OCI-LY1 (cell line): ENCODE results near the gene LYPD1.

Experiments
- EZH2 ChIP-seq: fragments of 200-600 bp; sonication (generic), shearing (Covaris generic); IDR thresholded peaks from 2 replicates; pipeline ENCODE4 v1.8.0; 2017; ENCODE audit warnings: borderline replicate concordance, mixed run types, mild to moderate bottlenecking, antibody characterized with exemption, low read length, moderate library complexity, mixed read lengths
- TF ChIP-seq, protein P1 (sequence below): fragments of 200-600 bp; sonication (generic), shearing (Covaris generic); IDR thresholded peaks from 2 replicates; pipeline ENCODE4 v1.5.1; 2017; ENCODE audit warnings: mild to moderate bottlenecking, antibody characterized with exemption, low read length, moderate library complexity, mixed read lengths

- TF ChIP-seq, protein P1, sequence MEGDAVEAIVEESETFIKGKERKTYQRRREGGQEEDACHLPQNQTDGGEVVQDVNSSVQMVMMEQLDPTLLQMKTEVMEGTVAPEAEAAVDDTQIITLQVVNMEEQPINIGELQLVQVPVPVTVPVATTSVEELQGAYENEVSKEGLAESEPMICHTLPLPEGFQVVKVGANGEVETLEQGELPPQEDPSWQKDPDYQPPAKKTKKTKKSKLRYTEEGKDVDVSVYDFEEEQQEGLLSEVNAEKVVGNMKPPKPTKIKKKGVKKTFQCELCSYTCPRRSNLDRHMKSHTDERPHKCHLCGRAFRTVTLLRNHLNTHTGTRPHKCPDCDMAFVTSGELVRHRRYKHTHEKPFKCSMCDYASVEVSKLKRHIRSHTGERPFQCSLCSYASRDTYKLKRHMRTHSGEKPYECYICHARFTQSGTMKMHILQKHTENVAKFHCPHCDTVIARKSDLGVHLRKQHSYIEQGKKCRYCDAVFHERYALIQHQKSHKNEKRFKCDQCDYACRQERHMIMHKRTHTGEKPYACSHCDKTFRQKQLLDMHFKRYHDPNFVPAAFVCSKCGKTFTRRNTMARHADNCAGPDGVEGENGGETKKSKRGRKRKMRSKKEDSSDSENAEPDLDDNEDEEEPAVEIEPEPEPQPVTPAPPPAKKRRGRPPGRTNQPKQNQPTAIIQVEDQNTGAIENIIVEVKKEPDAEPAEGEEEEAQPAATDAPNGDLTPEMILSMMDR, result no peak
- no peak for TF ChIP-seq EZH2
Observed at GRCh38 chr2:132716954-132717353, 46.9 kb upstream of the LYPD1 start.
